RKO (cell line): Measurements from ENCODE around the gene ZNF792.
"Not testable (repeated sequence)": the region's sequence is repeated elsewhere in the genome, so short reads cannot be mapped to it uniquely, and the experiment has no call there.

Experiments
- DNase-seq: peaks from one replicate; pipeline ENCODE4 v3.0.0-alpha.2; 2016; ENCODE audit warnings: low spot score

ZNF792 gene

DNA sequence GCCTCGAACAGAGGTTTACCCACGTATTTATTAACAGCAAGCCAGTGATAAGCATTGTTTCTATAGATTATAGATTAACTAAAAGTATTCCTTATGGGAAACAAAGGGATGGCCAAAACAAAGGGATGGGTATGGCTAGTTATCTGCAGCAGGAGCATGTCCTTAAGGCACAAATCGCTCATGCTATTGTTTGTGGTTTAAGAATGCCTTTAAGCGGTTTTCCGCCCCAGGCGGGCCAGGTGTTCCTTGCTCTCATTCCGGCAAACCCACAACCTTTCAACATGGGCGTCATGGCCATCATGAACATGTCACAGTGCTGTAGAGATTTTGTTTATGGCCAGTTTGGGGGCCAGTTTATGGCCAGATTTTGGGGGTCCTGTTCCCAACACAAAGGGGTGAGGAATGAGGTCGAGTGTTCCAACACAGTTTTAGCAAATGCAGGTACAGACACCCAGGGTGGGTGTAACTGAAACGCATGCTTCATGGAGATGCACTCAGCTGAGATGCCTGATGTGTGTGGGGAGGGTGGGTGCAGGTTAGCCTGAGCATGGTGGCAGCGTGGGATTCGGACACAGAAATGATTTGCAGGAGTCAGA, 6.3 kb upstream of the ZNF792 start:
- DNase-seq, result not testable (repeated sequence)

- DNase-seq, result no peak
Measured at GRCh38 chr19:34969721-34970120, 5.7 kb upstream of the ZNF792 start.

DNA sequence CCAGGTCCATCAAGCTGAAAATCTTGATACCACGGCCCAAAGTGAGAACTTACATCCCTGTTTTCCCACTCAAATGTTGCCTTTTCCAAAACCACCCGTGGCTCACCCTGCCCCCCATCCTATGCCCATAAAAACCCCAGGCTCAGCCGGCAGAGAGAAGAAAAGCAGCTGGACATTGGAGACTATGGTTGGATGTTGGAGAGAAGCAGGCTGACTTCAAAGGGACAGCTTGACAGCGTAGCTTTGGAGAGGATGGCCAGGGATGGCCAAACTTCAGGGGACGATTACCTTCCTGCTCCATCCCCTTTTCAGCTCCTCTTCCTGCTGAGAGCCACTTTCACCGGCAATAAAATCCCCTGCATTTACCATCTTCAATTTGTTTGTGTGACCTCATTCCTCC, 3.5 kb upstream of the ZNF792 start:
- no peak for DNase-seq

DNA sequence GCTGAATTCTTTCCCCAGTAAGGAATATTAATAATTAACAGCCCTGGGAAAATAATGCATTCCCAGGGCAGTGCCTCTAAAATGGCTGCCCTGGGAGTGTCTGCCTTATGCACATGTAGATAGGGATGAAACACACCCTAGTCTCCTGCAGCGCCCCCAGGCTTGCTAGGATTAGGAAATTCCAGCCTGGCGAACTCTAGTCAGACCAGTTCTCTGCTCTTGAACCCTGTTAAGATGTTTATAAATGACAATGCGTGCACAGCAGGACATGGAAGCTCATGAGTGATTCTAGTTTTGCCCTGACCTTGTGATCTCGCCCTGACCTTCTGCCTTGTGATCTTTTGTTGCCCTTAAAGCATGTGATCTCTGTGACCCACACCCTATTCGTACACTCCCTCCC, 1.5 kb upstream of the ZNF792 start:
- not testable (repeated sequence) for DNase-seq

DNA sequence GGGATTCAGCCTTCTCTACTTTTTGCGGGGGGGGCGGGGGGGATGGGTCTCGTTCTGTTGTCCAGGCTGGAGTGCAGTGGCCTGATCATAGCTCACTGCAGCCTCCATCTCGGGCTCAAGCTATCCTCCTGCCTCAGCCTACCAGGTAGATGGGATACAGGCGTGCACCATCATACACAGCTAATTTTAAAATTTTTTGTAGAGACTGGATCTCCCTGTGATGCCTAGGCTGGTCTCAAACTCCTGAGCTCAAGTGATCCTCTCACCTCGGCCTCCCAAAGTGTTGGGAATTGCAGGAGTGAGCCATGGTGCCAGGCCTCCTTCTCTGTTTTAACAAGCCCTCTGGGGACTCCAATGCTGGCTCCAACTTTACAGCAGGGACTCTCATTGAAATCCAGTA, 569 bp upstream of the ZNF792 start:
- no peak for DNase-seq

GRCh38 chr19:34962687-34963572, 1.1 kb downstream of the ZNF792 start:
- peak; percentile 65 for DNase-seq

DNA sequence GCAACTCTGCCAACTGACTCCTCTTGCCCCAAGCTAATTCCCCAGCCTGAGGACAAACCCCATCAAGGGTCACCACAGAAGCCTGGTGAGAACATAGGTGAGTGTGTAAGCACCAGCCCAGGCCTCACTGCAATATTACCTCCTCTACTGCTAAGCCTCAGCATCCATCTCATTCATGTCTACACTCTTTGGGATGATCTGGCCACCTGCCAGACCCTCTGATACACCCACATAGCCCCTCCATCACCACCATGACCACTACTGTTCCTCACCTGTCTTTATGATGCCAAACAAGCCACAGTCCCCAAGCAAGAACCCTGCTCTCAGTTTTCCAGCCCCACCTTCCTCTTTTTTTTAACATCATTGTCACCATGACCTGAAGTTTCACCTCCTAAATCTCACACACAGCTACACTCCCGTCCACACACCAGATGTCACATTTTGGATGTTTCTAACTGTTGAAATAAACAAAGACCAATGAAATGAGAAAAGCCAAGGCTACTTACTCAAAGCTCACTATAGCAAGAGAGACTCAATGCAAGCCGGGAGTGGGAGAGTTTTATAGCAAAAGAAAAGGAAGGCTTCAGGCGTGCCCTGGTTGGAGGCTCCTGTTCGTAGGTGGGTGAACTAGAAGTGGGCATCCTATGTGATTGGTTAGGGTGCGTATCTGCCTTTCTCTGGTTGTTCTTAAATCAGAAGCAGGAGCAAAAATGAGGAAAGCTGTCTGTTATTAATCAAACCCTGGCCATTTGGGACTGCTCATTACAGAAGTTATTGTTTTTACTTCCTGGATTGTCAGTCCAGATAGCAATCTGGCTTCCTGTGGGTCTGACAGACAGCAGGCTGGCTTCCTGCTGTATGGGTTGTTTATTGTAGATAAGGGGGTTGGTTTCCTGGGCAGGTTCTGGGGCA, 2.0 kb downstream of the ZNF792 start:
- DNase-seq, result peak; percentile 42

GRCh38 chr19:34960940-34961679, 2.9 kb downstream of the ZNF792 start:
- DNase-seq, result no peak

DNA sequence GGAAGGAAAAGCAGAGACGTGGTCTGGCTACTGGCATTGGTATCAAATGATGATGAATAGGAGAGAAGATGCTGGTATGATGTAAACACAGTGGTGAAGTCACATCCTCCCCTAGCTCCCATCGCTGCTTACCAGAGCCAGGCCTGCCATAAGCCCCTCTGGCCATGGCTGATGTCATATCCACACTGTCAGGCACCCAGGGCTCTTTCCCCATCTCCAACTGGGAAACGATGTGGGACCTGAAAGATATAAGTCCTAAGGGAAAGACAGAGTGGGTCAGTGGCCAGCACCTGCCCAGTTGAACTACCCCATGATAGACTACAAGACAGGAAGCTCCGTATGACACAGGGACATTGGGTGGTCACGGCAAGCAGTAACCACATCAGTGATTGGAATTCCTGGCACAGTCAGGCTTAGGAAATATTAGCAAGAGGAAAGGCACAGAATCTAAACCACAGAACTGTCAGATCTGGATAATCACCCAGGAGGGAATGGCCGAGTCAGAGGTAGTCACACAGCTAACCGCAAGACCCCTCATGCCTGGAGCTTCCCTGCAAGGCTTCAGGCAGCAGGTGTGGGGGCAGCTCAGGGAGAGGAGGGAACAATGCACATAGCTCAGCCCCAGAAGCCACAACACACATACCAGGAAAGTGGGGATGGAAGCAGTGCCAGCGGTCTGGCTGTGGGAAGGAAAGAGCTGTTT, 3.8 kb downstream of the ZNF792 start:
- DNase-seq, result peak; percentile 40

GRCh38 chr19:34959021-34959420, 5.0 kb downstream of the ZNF792 start:
- no peak for DNase-seq

- no peak for DNase-seq
Measured at GRCh38 chr19:34957830-34958751, 5.9 kb downstream of the ZNF792 start.

DNA sequence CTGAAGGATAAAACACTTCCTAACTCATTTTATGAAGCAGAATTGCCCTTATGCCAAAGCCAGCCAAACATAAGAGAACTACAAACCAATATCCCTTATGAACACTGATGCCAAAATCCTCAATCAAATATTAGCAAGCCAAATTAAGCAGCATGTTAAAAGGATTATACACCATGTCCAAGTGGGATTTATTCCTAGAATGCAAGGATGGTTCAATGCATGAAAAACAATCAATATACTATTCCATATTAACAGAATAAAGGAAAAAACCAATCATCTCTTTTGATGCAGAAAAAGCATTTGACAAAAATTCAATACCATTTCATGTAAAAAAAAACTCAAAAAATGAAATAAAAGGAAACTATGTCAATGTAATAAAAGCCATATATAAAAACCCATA, 10.9 kb downstream of the ZNF792 start:
- DNase-seq, result no peak

- no peak for DNase-seq
Measured at GRCh38 chr19:34943861-34944573, 20.0 kb downstream of the ZNF792 start.

GRCh38 chr19:34938886-34939285, 25.1 kb downstream of the ZNF792 start:
- no peak for DNase-seq

- no peak for DNase-seq
Measured at GRCh38 chr19:34936184-34936583, 27.8 kb downstream of the ZNF792 start.

DNA sequence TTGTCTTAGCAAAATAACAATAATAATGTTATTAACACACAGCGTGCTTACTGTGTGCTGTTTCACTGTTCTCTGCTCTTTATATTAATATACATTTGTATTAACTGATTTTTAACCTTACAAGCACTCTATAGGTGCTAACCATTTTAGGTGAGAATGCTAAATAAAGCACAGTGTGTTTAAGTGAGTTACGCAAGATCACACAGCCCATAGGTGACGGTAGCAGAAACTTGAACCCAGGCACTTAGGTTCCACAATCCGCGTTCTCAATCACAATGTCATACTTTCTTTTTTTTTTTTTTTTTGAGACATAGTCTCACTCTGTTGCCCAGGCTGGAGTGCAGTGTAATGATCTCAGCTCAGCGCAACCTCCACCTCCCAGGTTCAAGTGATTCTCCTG, 31.5 kb downstream of the ZNF792 start:
- DNase-seq, result no peak

DNA sequence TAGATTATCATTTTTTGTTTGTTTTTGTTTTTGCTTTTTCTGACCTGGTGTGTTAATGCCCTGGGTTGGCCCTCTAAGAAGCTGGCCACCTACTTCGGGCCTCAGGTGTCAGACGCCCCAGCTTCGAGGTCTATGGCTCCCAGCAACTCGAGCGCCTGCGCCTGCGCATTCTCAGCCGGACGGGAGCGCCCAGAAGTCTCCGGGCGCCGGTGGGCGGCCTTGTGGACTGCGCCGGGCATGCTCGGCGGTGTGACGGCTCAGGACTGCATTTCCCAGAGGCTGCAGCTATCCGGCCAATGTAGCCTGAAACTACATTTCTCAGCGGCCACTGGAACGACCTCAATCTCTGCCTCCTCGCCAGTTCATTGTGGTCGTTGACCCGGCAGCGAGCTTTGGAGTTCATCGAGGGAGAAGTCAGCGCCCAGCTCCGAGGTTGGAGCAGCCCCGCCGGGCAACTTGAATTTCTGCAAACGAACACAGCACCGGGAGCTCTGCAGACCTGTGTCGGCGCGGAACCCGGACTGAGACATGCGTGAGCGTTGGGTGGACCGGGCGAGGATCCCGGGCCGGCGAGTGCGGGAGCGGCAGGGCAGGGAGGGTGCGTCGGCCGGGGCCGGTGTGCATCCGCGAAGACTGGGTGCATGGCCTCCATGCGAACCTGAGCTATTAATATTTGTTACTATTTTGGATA, 37.2 kb downstream of the ZNF792 start, which contains the start of gene ZNF30:
ZNF30 (plus strand) TSS at position 219 of the 691 bp plus-strand sequence. CDS start 3,045 bp downstream, outside the sequence.
- DNase-seq, result peak; percentile 89

DNA sequence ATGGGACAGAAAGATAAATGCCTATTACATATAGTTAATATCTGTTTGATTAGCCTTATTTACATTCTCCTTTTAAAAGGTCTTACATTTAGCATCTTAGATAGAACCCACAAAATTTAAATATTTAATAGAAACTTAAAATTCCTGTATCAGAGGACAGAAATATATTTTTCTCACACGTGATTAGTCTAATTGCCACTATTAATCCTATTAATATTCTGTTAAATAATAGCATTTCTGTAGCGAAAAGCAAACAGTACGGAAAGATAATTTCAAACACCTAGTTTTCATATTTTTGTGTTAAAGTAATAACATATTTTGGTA, 37.7 kb downstream of the ZNF792 start:
- DNase-seq, result no peak
